ENCODE data around the gene KCNT1.
"Not testable (repeated sequence)": the region's sequence is repeated elsewhere in the genome, so short reads cannot be mapped to it uniquely, and the experiment has no call there.

The KCNT1 gene

GRCh38 chr9:135672786-135673185 lies 29.2 kb upstream of the KCNT1 start:
- not testable (repeated sequence) for DNase-seq (ENCODE audit: low read depth in 3 of 3, low spot score in 1 of 3)

- no peak for DNase-seq (ENCODE audit: low read depth in 3 of 3, low spot score in 1 of 3)
Measured at GRCh38 chr9:135673941-135674340, 28.0 kb upstream of the KCNT1 start.

GRCh38 chr9:135674977-135675376 lies 27.0 kb upstream of the KCNT1 start:
- no peak for DNase-seq (ENCODE audit: low read depth in 3 of 3, low spot score in 1 of 3)

GRCh38 chr9:135676891-135677290 lies 25.1 kb upstream of the KCNT1 start:
- no peak for DNase-seq (ENCODE audit: low read depth in 3 of 3, low spot score in 1 of 3)

GRCh38 chr9:135677641-135678168 lies 24.3 kb upstream of the KCNT1 start:
- no peak for DNase-seq (ENCODE audit: low read depth in 3 of 3, low spot score in 1 of 3)

GRCh38 chr9:135678236-135679017 lies 23.6 kb upstream of the KCNT1 start:
- no peak for DNase-seq (ENCODE audit: low read depth in 3 of 3, low spot score in 1 of 3)

GRCh38 chr9:135680056-135680455 lies 21.9 kb upstream of the KCNT1 start:
- no peak for DNase-seq (ENCODE audit: low read depth in 3 of 3, low spot score in 1 of 3)

GRCh38 chr9:135681161-135681560 lies 20.8 kb upstream of the KCNT1 start:
- DNase-seq (ENCODE audit: low read depth in 3 of 3, low spot score in 1 of 3): no peak

- no peak for DNase-seq (ENCODE audit: low read depth in 3 of 3, low spot score in 1 of 3)
Measured at GRCh38 chr9:135683401-135684034, 18.5 kb upstream of the KCNT1 start.

GRCh38 chr9:135684691-135685090 lies 17.3 kb upstream of the KCNT1 start:
- no peak for DNase-seq (ENCODE audit: low read depth in 3 of 3, low spot score in 1 of 3)

- DNase-seq (ENCODE audit: low read depth in 3 of 3, low spot score in 1 of 3): no peak
Measured at GRCh38 chr9:135687216-135687615, 14.8 kb upstream of the KCNT1 start.

GRCh38 chr9:135689011-135689410 lies 13.0 kb upstream of the KCNT1 start:
- no peak for DNase-seq (ENCODE audit: low read depth in 3 of 3, low spot score in 1 of 3)

GRCh38 chr9:135690836-135691570 lies 11.0 kb upstream of the KCNT1 start:
- DNase-seq (ENCODE audit: low read depth in 3 of 3, low spot score in 1 of 3): no peak

GRCh38 chr9:135692410-135692809 lies 9.6 kb upstream of the KCNT1 start:
- no peak for DNase-seq (ENCODE audit: low read depth in 3 of 3, low spot score in 1 of 3)

- no peak for DNase-seq (ENCODE audit: low read depth in 3 of 3, low spot score in 1 of 3)
Measured at GRCh38 chr9:135693265-135693664, 8.7 kb upstream of the KCNT1 start.

GRCh38 chr9:135693771-135694170 lies 8.2 kb upstream of the KCNT1 start:
- no peak for DNase-seq (ENCODE audit: low read depth in 3 of 3, low spot score in 1 of 3)

- DNase-seq (ENCODE audit: low read depth in 3 of 3, low spot score in 1 of 3): no peak
Measured at GRCh38 chr9:135694414-135694813, 7.6 kb upstream of the KCNT1 start.

GRCh38 chr9:135695036-135695435 lies 6.9 kb upstream of the KCNT1 start:
- no peak for DNase-seq (ENCODE audit: low read depth in 3 of 3, low spot score in 1 of 3)

- DNase-seq (ENCODE audit: low read depth in 3 of 3, low spot score in 1 of 3): no peak
Measured at GRCh38 chr9:135695642-135696041, 6.3 kb upstream of the KCNT1 start.

GRCh38 chr9:135696446-135696845 lies 5.5 kb upstream of the KCNT1 start:
- no peak for DNase-seq (ENCODE audit: low read depth in 3 of 3, low spot score in 1 of 3)

- DNase-seq (ENCODE audit: low read depth in 3 of 3, low spot score in 1 of 3): no peak
Measured at GRCh38 chr9:135697226-135697625, 4.8 kb upstream of the KCNT1 start.

- no peak for DNase-seq (ENCODE audit: low read depth in 3 of 3, low spot score in 1 of 3)
Measured at GRCh38 chr9:135698236-135698635, 3.7 kb upstream of the KCNT1 start.

Measured in stimulated activated CD4-positive, alpha-beta T cell treated with anti-CD3 and anti-CD28 coated beads, TNF-alpha, amount 100 ng/mL, for 1 hour (primary cell).